Neuron (in vitro differentiated cells): ENCODE results near the gene CSF1.

Source experiments
- H2AFZ ChIP-seq: one replicate; pipeline ENCODE4 v1.6.1; 2013; ENCODE audit warnings: low read depth, mild to moderate bottlenecking, inconsistent platforms, low read length, moderate library complexity
- H3K27me3 ChIP-seq: one replicate; pipeline ENCODE4 v1.6.1; 2013; ENCODE audit warnings: low read length; ENCODE audit not compliant: insufficient read depth
- H3K36me3 ChIP-seq: one replicate; pipeline ENCODE4 v1.6.1; 2013; ENCODE audit warnings: low read length; ENCODE audit not compliant: insufficient read depth
- H3K4me1 ChIP-seq: one replicate; pipeline ENCODE4 v1.6.1; 2013; ENCODE audit warnings: low read length; ENCODE audit not compliant: insufficient read depth
- H3K4me3 ChIP-seq: 2 replicates; pipeline ENCODE4 v1.5.1; 2013; ENCODE audit warnings: mild to moderate bottlenecking, low read length, moderate library complexity
- H3K9me3 ChIP-seq: one replicate; pipeline ENCODE4 v1.6.1; 2013; ENCODE audit warnings: low read length

CSF1 gene

DNA sequence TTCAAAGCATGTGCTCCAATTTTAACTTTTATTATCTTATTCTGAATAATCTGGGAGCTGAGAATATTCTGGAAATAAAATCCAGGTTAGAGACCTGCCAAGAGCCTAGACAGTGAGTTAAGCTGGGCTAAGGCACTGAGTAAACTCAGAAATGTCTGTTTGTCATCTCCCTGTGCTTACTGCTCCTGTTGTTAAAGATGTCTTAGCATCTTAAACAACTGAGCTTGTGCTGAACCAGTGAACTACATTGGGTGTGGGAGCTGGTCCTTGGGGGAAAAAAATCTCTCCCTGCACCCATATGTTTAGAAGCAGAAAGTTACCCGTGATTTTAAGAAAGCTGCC lies 49.0 kb downstream of the CSF1 start:
- H3K4me1 ChIP-seq, result peaks cover 38% of the 10 kb centered on the region
- H3K9me3 ChIP-seq, result no peaks in the 10 kb centered on the region
- H2AFZ ChIP-seq, result no peak overlapping the region
- no peak overlapping the region for H3K4me3 ChIP-seq
- H3K27me3 ChIP-seq, result no peaks in the 10 kb centered on the region
- no peaks in the 10 kb centered on the region for H3K36me3 ChIP-seq

DNA sequence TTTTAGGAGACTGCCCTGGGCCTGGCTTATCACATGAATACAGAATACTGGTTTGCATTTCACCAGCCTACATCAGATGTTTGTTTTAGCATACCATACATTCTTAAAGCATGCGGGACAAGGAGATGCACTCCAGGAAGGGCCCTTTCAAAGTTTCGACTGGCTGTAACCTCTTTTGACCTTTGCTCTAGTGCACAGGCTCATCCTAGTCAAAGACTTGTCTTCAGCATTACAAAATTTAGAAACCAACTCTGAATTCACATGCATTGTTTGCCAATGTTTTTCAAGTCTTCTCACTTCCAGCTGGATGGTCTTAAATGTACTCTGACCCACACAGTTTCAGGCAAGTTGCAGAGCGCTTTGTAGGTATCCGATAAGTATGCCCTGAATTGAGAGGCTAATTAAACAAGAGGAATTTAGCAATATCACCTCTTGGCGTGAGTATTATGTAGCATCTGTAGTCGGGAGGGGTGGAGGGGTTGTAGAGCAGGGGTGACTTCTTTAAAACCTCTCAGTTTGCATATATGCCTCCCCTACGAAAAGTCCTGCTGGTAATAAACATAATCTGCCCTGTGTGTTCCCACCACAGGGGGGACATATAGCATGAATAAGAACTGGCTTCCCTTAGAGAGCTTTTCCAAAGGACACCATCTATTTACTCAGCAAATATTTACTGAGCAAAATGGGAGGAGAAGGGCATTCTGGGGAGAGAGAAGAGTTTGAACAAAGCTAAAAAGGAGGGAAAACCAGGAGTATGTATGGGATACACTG lies 49.5 kb downstream of the CSF1 start:
- Histone ChIP-seq H3K27me3 (no peaks in the 10 kb centered on the region), H2AFZ (no peak overlapping the region), H3K4me1 (peaks cover 38% of the 10 kb centered on the region), H3K36me3 (no peaks in the 10 kb centered on the region), H3K4me3 (no peak overlapping the region), H3K9me3 (no peaks in the 10 kb centered on the region)

DNA sequence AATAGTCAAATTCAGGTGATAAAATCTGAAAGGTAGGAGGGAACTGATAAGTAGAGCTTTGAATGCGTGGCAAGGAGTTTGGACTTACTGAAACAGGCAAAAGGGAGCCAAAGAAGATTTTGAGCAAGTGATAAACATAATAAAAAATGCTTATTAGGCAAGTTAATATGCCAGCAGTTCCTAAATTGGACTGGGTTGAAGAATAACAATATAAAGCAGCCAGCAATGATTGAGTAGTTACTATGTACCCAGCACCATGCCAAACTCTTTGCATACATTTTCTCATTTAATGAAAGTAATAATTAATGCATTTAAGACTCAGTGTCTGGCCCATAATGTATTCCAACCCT lies 50.1 kb downstream of the CSF1 start:
- peaks cover 38% of the 10 kb centered on the region for H3K4me1 ChIP-seq
- no peaks in the 10 kb centered on the region for H3K27me3 ChIP-seq
- H3K9me3 ChIP-seq, result no peaks in the 10 kb centered on the region
- H3K4me3 ChIP-seq, result no peak overlapping the region
- no peaks in the 10 kb centered on the region for H3K36me3 ChIP-seq
- H2AFZ ChIP-seq, result no peak overlapping the region

GRCh38 chr1:109963864-109964263 lies 53.2 kb downstream of the CSF1 start:
- no peaks in the 10 kb centered on the region for H3K36me3 ChIP-seq
- H2AFZ ChIP-seq, result no peak overlapping the region
- H3K27me3 ChIP-seq, result no peaks in the 10 kb centered on the region
- peaks cover 33% of the 10 kb centered on the region for H3K4me1 ChIP-seq
- H3K9me3 ChIP-seq, result no peaks in the 10 kb centered on the region
- no peak overlapping the region for H3K4me3 ChIP-seq

DNA sequence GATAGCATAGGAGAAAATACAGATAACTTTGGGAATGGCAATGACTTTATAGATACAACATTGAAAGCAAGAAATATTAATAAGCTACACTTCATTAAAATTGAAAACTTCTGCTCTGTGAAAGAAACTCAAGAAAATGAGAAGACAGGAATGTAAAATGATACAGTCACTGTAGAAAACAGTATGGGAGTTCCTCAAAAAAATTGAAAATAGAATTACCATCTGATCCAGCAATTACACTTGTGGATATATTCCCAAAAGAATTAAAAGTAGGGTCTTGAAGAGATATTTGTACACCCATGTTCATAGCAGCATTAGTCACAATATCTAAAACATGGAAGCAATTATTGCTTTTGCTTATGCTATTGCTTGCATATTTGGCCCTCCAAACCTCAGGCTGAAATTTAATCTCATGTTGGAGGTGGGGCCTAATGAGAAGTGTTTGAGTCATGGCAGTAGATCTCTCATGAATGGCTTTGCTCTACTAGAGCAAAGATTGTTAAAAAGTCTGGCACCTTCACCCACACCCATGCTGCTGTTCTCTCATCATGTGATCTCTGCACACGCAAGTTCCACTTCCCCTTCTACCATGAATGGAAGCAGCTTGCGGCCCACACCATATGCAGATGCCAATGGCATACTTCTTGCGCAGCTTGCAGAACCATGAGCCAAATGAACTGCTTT lies 58.6 kb downstream of the CSF1 start:
- Histone ChIP-seq H2AFZ (no peak overlapping the region), H3K27me3 (no peaks in the 10 kb centered on the region), H3K4me1 (no peaks in the 10 kb centered on the region), H3K9me3 (no peaks in the 10 kb centered on the region), H3K4me3 (no peak overlapping the region), H3K36me3 (no peaks in the 10 kb centered on the region)

- Histone ChIP-seq H3K27me3 (no peaks in the 10 kb centered on the region), H3K36me3 (no peaks in the 10 kb centered on the region), H3K4me1 (no peaks in the 10 kb centered on the region), H3K4me3 (no peak overlapping the region), H3K9me3 (no peaks in the 10 kb centered on the region), H2AFZ (no peak overlapping the region)
Measured at GRCh38 chr1:109969907-109970306, 59.3 kb downstream of the CSF1 start.

GRCh38 chr1:109971559-109971958 lies 60.9 kb downstream of the CSF1 start:
- no peaks in the 10 kb centered on the region for H3K36me3 ChIP-seq
- no peaks in the 10 kb centered on the region for H3K4me1 ChIP-seq
- no peak overlapping the region for H3K4me3 ChIP-seq
- no peaks in the 10 kb centered on the region for H3K9me3 ChIP-seq
- H2AFZ ChIP-seq, result no peak overlapping the region
- H3K27me3 ChIP-seq, result no peaks in the 10 kb centered on the region

DNA sequence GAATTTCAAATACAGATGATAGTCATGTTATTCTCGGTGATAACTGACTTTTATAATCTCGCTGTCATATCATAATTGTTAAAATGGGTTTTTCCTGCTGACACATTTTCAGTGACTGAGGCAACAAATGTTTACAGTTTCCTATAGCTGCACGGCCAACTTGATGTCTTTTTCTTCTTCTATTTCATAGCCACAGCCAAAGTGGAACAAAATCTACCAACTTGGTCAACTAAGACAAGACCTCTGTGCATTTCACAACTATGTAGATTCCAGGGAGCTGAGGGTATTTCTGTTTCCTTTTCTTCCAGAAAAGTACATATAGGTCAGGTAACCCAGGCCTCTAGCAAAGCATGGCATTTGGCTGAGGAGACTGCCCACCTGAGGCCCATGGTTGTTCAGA lies 63.5 kb downstream of the CSF1 start:
- H3K4me1 ChIP-seq, result no peaks in the 10 kb centered on the region
- H3K27me3 ChIP-seq, result no peaks in the 10 kb centered on the region
- no peak overlapping the region for H3K4me3 ChIP-seq
- no peak overlapping the region for H2AFZ ChIP-seq
- H3K9me3 ChIP-seq, result no peaks in the 10 kb centered on the region
- no peaks in the 10 kb centered on the region for H3K36me3 ChIP-seq

DNA sequence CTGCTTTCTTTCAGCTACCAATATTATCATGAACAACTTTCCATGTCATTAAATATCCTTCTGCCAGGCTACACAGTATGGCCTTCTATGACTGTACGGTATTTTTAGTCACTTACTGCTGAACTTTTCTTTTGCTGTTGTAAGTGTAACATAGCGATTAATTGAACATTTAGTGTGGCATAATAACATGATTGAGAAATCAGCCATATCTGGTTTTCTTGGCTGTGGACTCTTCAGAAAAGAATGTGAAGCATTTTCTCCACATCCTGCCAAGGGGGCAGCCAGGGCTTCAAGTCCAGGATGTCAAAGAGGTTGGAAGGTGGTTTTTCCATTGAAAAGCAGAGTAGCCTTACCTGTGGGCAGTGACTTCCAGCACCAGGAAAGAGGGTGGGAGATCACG lies 65.1 kb downstream of the CSF1 start:
- no peaks in the 10 kb centered on the region for H3K9me3 ChIP-seq
- no peaks in the 10 kb centered on the region for H3K27me3 ChIP-seq
- no peaks in the 10 kb centered on the region for H3K4me1 ChIP-seq
- no peaks in the 10 kb centered on the region for H3K36me3 ChIP-seq
- H2AFZ ChIP-seq, result no peak overlapping the region
- H3K4me3 ChIP-seq, result no peak overlapping the region

DNA sequence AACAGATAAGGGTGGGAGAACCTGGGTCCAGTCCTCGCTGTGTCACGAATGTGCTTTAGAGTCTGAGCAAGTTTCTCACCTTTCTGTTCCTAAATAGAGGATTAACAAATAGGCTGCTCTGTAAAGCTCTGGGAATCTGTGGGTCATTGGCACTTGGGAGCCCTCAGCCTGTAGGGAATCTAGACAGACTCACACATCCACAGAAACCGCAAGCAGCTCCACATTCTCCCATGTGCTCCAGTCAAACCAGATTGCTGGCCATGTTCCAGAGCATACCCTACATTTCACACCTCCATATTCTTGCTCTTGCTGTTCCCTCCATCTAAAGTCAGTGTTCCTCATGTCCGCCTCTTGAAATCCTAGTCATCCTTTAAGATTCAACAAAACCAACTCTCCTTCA lies 66.1 kb downstream of the CSF1 start:
- no peak overlapping the region for H3K4me3 ChIP-seq
- H3K4me1 ChIP-seq, result no peaks in the 10 kb centered on the region
- H2AFZ ChIP-seq, result no peak overlapping the region
- no peaks in the 10 kb centered on the region for H3K27me3 ChIP-seq
- H3K36me3 ChIP-seq, result no peaks in the 10 kb centered on the region
- H3K9me3 ChIP-seq, result no peaks in the 10 kb centered on the region

- Histone ChIP-seq H3K4me3 (no peak overlapping the region), H3K27me3 (no peaks in the 10 kb centered on the region), H2AFZ (no peak overlapping the region), H3K36me3 (no peaks in the 10 kb centered on the region), H3K9me3 (no peaks in the 10 kb centered on the region), H3K4me1 (no peaks in the 10 kb centered on the region)
Measured at GRCh38 chr1:109977225-109977624, 66.6 kb downstream of the CSF1 start.

- Histone ChIP-seq H3K4me1 (no peaks in the 10 kb centered on the region), H2AFZ (no peak overlapping the region), H3K4me3 (no peak overlapping the region), H3K36me3 (no peaks in the 10 kb centered on the region), H3K9me3 (no peaks in the 10 kb centered on the region), H3K27me3 (no peaks in the 10 kb centered on the region)
Measured at GRCh38 chr1:109977657-109978378, 67.2 kb downstream of the CSF1 start.

GRCh38 chr1:109978761-109979488 lies 68.3 kb downstream of the CSF1 start:
- Histone ChIP-seq H3K36me3 (no peaks in the 10 kb centered on the region), H3K4me1 (peaks cover 3% of the 10 kb centered on the region), H3K4me3 (no peak overlapping the region), H2AFZ (no peak overlapping the region), H3K27me3 (no peaks in the 10 kb centered on the region), H3K9me3 (no peaks in the 10 kb centered on the region)
